ENCODE data around the gene CIAO2B.

- TF ChIP-seq POLR2A (IDR thresholded peaks at IDR 0.05; ENCODE audit: low read length) (no peak), GATA1 (IDR thresholded peaks at IDR 0.05; ENCODE audit: low read depth, low read length) (no peak)
Observed at GRCh38 chr16:66886321-66886720, 47.9 kb downstream of the CIAO2B start.
